Mesendoderm (in vitro differentiated cells): Measurements from ENCODE around the gene HMSD.
"Not testable (repeated sequence)": the region's sequence is repeated elsewhere in the genome, so short reads cannot be mapped to it uniquely, and the experiment has no call there.

Source experiments
- DNase-seq: peaks from one replicate; pipeline ENCODE4 v3.0.0; 2013
- H2AK5ac ChIP-seq: 2 replicates; pipeline ENCODE4 v1.6.1; 2013; ENCODE audit warnings: low read length, inconsistent platforms
- H2BK120ac ChIP-seq: 2 replicates; pipeline ENCODE4 v1.6.1; 2013; ENCODE audit warnings: low read depth, mild to moderate bottlenecking, low read length, moderate library complexity, mixed read lengths
- H2BK15ac ChIP-seq: replicated peaks from 2 replicates; pipeline ENCODE4 v1.6.1; 2013; ENCODE audit warnings: low read depth, mild to moderate bottlenecking, moderate library complexity
- H2BK5ac ChIP-seq: 2 replicates; pipeline ENCODE4 v1.6.1; 2013; ENCODE audit warnings: low read length, inconsistent platforms
- H3K18ac ChIP-seq: 2 replicates; pipeline ENCODE4 v1.6.1; 2013; ENCODE audit warnings: mild to moderate bottlenecking, low read length, mixed read lengths
- H3K23ac ChIP-seq: one replicate; pipeline ENCODE4 v1.6.1; 2013; ENCODE audit warnings: low read length
- H3K27ac ChIP-seq: 2 replicates; pipeline ENCODE4 v1.5.1; 2013; ENCODE audit warnings: low read depth, mild to moderate bottlenecking, inconsistent platforms, low read length, moderate library complexity
- H3K27me3 ChIP-seq: 2 replicates; pipeline ENCODE4 v1.6.1; 2013; ENCODE audit warnings: low read length, control low read depth, mild to moderate bottlenecking, inconsistent platforms; ENCODE audit not compliant: insufficient read depth, poor library complexity
- H3K36me3 ChIP-seq: 2 replicates; pipeline ENCODE4 v1.6.1; 2013; ENCODE audit warnings: low read length, inconsistent platforms; ENCODE audit not compliant: control insufficient read depth, insufficient read depth
- H3K4ac ChIP-seq: one replicate; pipeline ENCODE4 v1.6.1; 2013; ENCODE audit warnings: low read depth, mild to moderate bottlenecking, low read length, moderate library complexity
- H3K4me1 ChIP-seq: 2 replicates; pipeline ENCODE4 v1.6.1; 2013; ENCODE audit warnings: low read depth, low read length, inconsistent platforms; ENCODE audit not compliant: control insufficient read depth
- H3K4me2 ChIP-seq: 2 replicates; pipeline ENCODE4 v1.6.1; 2013; ENCODE audit warnings: low read length
- H3K4me3 ChIP-seq: 2 replicates; pipeline ENCODE4 v1.5.1; 2013; ENCODE audit warnings: mild to moderate bottlenecking, low read length
- H3K56ac ChIP-seq: one replicate; pipeline ENCODE4 v1.6.1; 2013; ENCODE audit warnings: low read length
- H3K79me1 ChIP-seq: 2 replicates; pipeline ENCODE4 v1.6.1; 2013; ENCODE audit warnings: low read length, inconsistent platforms
- H3K79me2 ChIP-seq: 2 replicates; pipeline ENCODE4 v1.6.1; 2013; ENCODE audit warnings: mild to moderate bottlenecking, low read length; ENCODE audit not compliant: control insufficient read depth, insufficient read depth
- H3K9ac ChIP-seq: 2 replicates; pipeline ENCODE4 v1.6.1; 2013; ENCODE audit warnings: low read length, inconsistent platforms
- H4K5ac ChIP-seq: one replicate; pipeline ENCODE4 v1.6.1; 2013; ENCODE audit warnings: low read length
- H4K8ac ChIP-seq: one replicate; pipeline ENCODE4 v1.6.1; 2013; ENCODE audit warnings: low read depth, mild to moderate bottlenecking, control low read depth, low read length, moderate library complexity
- WGBS: extraction: QIAGEN DNeasy Blood & Tissue Kit; methylation state at CpG from one replicate; pipeline ENCODE4 v1.1.7; 2013; ENCODE audit warnings: low lambda C conversion rate, missing lambda C conversion rate; ENCODE audit not compliant: insufficient coverage; ENCODE audit errors: extremely low coverage; 5-methylcytosine and 5-hydroxymethylcytosine counted together

The HMSD gene

DNA sequence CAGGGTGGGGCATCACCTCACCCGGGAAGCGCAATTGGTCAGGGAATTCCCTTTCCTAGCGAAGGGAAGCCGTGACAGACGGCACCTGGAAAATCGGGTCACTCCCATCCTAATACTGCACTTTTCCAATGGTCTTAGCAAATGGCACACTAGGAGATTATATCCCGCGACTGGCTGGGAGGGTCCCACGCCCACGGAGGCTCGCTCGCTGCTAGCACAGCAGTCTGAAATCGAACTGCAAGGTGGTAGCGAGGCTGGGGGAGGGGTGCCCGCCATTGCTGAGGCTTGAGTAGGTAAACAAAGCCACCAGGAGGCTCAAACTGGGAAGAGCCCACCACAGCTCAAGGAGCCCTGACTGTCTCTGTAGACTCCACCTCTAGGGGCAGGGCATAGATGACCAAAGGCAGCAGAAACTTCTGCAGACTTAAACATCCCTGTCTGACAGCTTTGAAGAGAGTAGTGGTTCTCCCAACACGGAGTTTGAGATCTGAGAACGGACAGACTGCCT is 8.5 kb upstream of the HMSD start:
- H3K4me2 ChIP-seq, H2AK5ac ChIP-seq, H3K79me2 ChIP-seq, H3K9ac ChIP-seq, H3K79me1 ChIP-seq, H2BK5ac ChIP-seq, H2BK15ac ChIP-seq, H3K4ac ChIP-seq, H3K23ac ChIP-seq, H3K18ac ChIP-seq, H3K56ac ChIP-seq, H4K5ac ChIP-seq, H3K36me3 ChIP-seq, H3K27ac ChIP-seq, H4K8ac ChIP-seq, H2BK120ac ChIP-seq, H3K27me3 ChIP-seq, H3K4me3 ChIP-seq, H3K4me1 ChIP-seq: not testable (repeated sequence)
- no CpG with 5 or more reads among the region's 17 CpGs for WGBS
- peak; percentile 33 for DNase-seq

DNA sequence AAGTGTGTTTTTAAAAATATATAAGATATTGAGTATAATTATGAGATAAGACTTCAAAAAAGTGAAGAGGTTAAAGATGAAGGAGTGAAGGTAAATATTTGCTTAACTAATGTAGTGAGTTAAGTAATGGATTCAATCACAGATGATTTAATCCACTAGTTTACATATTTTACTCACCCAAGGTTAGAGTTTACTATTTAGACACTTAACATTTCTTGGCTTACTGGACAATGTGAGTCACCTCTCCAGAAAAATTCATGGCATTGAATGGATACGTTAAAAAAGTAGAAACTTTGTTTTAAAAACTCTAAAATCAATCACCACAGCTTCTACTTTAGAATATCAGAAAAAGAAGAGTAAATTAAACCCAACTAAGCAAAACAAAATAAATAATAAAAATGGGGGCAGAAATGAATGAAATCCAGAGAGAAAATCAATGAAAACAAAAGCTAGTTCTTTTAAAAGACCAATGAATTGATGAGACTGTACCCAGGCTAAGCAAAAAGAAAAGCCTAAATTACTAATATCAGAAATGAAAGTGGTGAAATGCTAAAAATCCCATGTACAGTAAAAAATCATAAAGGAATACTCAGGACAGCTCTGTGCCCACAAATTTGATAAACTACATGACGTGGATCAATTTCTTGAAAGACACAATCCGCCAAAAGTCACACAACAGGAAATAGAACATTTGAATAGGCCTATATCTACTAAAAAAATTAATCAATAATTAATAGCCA is 1.9 kb upstream of the HMSD start:
- WGBS = no CpG with 5 or more reads among the region's 3 CpGs
- DNase-seq = no peak
- Histone ChIP-seq H3K4me1 (no peaks in the 10 kb centered on the region), H4K5ac (no peak overlapping the region), H4K8ac (no peak overlapping the region), H2AK5ac (no peak overlapping the region), H3K4me3 (no peak overlapping the region), H2BK5ac (no peak overlapping the region), H2BK120ac (no peak overlapping the region), H3K18ac (no peak overlapping the region), H2BK15ac (no peak overlapping the region), H3K23ac (no peak overlapping the region), H3K9ac (no peak overlapping the region), H3K56ac (no peak overlapping the region), H3K4ac (no peak overlapping the region), H3K36me3 (no peaks in the 10 kb centered on the region), H3K27me3 (no peaks in the 10 kb centered on the region), H3K79me2 (no peaks in the 10 kb centered on the region), H3K27ac (no peak overlapping the region), H3K79me1 (no peaks in the 10 kb centered on the region), H3K4me2 (no peak overlapping the region)

DNA sequence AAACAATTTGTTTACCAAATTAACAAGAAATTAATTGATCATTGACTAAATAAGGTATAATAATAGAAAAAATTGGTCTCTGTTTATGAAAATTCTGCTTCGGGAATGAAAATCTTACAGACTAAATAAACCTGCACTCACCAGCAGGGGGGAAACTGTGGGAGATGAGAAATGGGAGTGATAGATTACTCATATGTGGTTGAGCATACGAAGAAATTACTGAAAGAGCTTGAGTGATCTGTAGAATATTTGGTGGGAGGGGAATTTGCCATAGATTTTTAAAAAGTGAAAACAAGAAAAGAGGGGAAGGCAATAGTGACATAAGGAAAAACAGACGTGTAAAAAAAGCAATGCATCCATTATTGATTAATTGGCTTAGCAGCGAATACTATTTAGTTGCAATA is 2.2 kb downstream of the HMSD start:
- no CpG with 5 or more reads among the region's 4 CpGs for whole genome bisulfite sequencing
- H2BK5ac ChIP-seq = no peak overlapping the region
- H3K79me1 ChIP-seq = no peaks in the 10 kb centered on the region
- H2BK15ac ChIP-seq = no peak overlapping the region
- H3K4me1 ChIP-seq = no peaks in the 10 kb centered on the region
- no peak overlapping the region for H3K9ac ChIP-seq
- H3K23ac ChIP-seq = no peak overlapping the region
- no peak overlapping the region for H2BK120ac ChIP-seq
- H3K27me3 ChIP-seq = no peaks in the 10 kb centered on the region
- DNase-seq = no peak
- no peak overlapping the region for H4K5ac ChIP-seq
- no peak overlapping the region for H4K8ac ChIP-seq
- no peak overlapping the region for H3K4me2 ChIP-seq
- H2AK5ac ChIP-seq = no peak overlapping the region
- no peak overlapping the region for H3K18ac ChIP-seq
- H3K36me3 ChIP-seq = no peaks in the 10 kb centered on the region
- no peaks in the 10 kb centered on the region for H3K79me2 ChIP-seq
- no peak overlapping the region for H3K4ac ChIP-seq
- H3K4me3 ChIP-seq = no peak overlapping the region
- H3K27ac ChIP-seq = no peak overlapping the region
- no peak overlapping the region for H3K56ac ChIP-seq

DNA sequence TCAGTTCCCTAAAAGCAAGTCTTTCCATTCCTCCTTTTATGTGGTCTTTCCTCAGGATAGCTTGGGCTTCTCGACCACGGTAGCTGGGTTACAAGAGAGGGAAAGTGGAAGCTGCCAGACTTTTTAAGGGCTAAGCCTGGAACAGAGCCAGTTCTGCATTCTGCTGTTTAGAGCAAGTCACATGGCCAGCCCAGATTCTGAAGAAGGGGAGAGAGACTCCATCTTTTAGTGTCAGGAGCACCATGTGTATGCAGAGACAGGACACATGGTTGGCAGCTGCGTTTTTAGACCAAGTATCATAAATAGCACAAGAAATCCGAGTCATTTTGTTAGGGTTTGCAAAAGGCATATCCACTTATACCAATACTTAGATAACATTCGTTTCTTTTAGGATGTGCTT is 4.7 kb downstream of the HMSD start:
- Histone ChIP-seq H3K56ac (no peak overlapping the region), H4K8ac (no peak overlapping the region), H3K23ac (no peak overlapping the region), H2AK5ac (no peak overlapping the region), H3K4me2 (no peak overlapping the region), H4K5ac (no peak overlapping the region), H3K4me3 (no peak overlapping the region), H2BK15ac (no peak overlapping the region), H2BK5ac (no peak overlapping the region), H3K9ac (no peak overlapping the region), H3K79me2 (no peaks in the 10 kb centered on the region), H3K27me3 (no peaks in the 10 kb centered on the region), H3K36me3 (no peaks in the 10 kb centered on the region), H2BK120ac (no peak overlapping the region), H3K18ac (no peak overlapping the region), H3K27ac (no peak overlapping the region), H3K79me1 (no peaks in the 10 kb centered on the region), H3K4me1 (no peaks in the 10 kb centered on the region), H3K4ac (no peak overlapping the region)
- no CpG with 5 or more reads among the region's 5 CpGs for WGBS
- DNase-seq = no peak

DNA sequence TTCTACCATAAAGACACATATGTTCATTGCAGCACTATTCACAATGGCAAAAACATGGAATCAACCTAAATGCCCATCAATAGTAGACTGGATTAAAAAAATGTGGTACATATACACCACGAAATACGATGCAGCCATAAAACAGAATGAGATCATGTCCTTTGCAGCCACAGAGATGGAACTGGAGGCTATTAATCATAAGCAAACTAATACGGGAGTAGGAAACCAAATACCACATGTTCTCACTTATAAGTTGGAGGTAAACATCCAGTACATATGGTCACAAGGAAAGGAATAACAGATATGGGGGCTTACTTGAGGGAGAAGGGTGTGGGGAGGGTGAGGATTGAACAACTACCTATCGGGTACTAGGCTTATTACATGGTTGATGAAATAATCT is 7.7 kb downstream of the HMSD start:
- no peaks in the 10 kb centered on the region for H3K4me1 ChIP-seq
- no peak overlapping the region for H4K5ac ChIP-seq
- H2BK120ac ChIP-seq = no peak overlapping the region
- no peak overlapping the region for H3K27ac ChIP-seq
- H3K9ac ChIP-seq = no peak overlapping the region
- no peak overlapping the region for H2BK5ac ChIP-seq
- H3K4me3 ChIP-seq = no peak overlapping the region
- H3K18ac ChIP-seq = no peak overlapping the region
- no peaks in the 10 kb centered on the region for H3K79me1 ChIP-seq
- no peak overlapping the region for H3K4me2 ChIP-seq
- no CpG with 5 or more reads among the region's 4 CpGs for WGBS
- no peak for DNase-seq
- H4K8ac ChIP-seq = no peak overlapping the region
- no peaks in the 10 kb centered on the region for H3K79me2 ChIP-seq
- no peak overlapping the region for H3K4ac ChIP-seq
- H3K27me3 ChIP-seq = no peaks in the 10 kb centered on the region
- no peaks in the 10 kb centered on the region for H3K36me3 ChIP-seq
- H2BK15ac ChIP-seq = no peak overlapping the region
- no peak overlapping the region for H3K23ac ChIP-seq
- no peak overlapping the region for H2AK5ac ChIP-seq
- H3K56ac ChIP-seq = no peak overlapping the region

DNA sequence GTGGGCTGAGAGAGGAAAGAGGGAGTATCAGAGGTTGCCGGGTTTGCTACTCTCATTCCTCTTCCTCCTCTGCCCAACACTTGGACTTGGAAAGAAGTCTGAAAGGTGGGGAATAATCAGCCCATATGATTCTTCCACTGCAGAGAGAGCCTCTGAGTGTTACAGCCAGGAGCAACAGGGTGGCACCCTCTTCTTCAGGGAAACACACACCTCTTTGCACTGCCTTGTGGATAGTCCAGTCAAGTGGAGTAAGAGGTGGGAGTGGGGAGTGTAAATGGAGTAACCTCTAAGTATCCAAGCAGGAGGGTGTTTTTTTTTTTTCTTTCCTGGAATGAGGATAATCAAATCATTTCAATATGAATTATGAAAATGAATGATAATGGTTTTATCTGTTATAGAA is 11.8 kb downstream of the HMSD start:
- Histone ChIP-seq H3K4me3 (no peak overlapping the region), H4K8ac (no peak overlapping the region), H3K56ac (no peak overlapping the region), H2BK15ac (no peak overlapping the region), H4K5ac (no peak overlapping the region), H3K79me2 (no peaks in the 10 kb centered on the region), H3K18ac (no peak overlapping the region), H3K4me1 (no peaks in the 10 kb centered on the region), H3K36me3 (no peaks in the 10 kb centered on the region), H3K27me3 (no peaks in the 10 kb centered on the region), H3K79me1 (no peaks in the 10 kb centered on the region), H3K4me2 (no peak overlapping the region), H2AK5ac (no peak overlapping the region), H2BK120ac (no peak overlapping the region), H3K23ac (no peak overlapping the region), H3K27ac (no peak overlapping the region), H3K9ac (no peak overlapping the region), H2BK5ac (no peak overlapping the region), H3K4ac (no peak overlapping the region)
- no peak for DNase-seq
- WGBS = no CpG with 5 or more reads among the region's 1 CpG
